ENCODE measurements around the gene ACSF3. TPM values are rescaled to one million over a fixed set of nuclear protein-coding genes. Genes with fewer than 3 reads are reported as not detected.

Gene ACSF3
- total and polyA plus RNA-seq, 4 donors = 15.3 to 27.3 (median 18.8) TPM

DNA sequence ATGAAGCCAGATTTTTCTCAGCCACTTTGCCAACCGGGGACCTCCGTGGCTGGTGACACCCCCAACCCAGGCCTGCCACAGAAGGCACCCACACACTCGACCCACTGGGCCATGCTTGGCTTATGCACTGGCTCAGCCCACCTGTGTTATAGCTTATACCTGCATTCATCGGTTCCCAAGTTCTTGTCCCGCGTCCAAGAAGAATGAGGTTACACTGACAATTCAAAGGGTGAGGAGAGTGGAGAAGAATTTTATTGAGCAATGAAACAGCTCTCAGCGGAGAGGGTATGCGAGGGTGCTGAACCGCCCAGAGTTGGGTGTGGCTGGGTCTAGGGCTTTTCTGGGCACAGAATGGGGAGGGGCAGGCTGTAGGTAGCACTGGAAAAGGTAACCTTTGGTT, 55.7 kb downstream of the ACSF3 start:
- H3K27me3 ChIP-seq (ENCODE audit: control insufficient read depth in 4 of 4, insufficient read depth in 4 of 4, low read length in 3 of 4) = no peaks in the 10 kb centered on the region
- H3K4me1 ChIP-seq (ENCODE audit: control insufficient read depth in 4 of 4, insufficient read depth in 4 of 4, low read length in 3 of 4) = no peaks in the 10 kb centered on the region
- peaks cover 0 to 11% (median 5%) of the 10 kb centered on the region in 4 donors for H3K9me3 ChIP-seq (ENCODE audit: control insufficient read depth in 4 of 4, low read length in 3 of 4)
- WGBS = 97% methylated on average over 9 of the region's 9 CpGs
- TF ChIP-seq REST (IDR thresholded peaks at IDR 0.05) (no peak), ZBTB33 (IDR thresholded peaks at IDR 0.05) (no peak), RAD21 (IDR thresholded peaks at IDR 0.05) (no peak), EGR1 (IDR thresholded peaks at IDR 0.05; ENCODE audit: low read depth in 2 of 2) (no peak), HNF4G (IDR thresholded peaks at IDR 0.05) (no peak), MAX (IDR thresholded peaks at IDR 0.05) (no peak), JUND (IDR thresholded peaks at IDR 0.05) (no peak), FOXA1 (IDR thresholded peaks at IDR 0.05) (no peak)
- DNase-seq (ENCODE audit: low spot score) = no peak
- H3K27ac ChIP-seq (ENCODE audit: low read depth in 1 of 2, low read length in 2 of 2) = no peak overlapping the region
- H3K4me3 ChIP-seq (ENCODE audit: low read depth in 1 of 3, low read length in 3 of 3) = no peak overlapping the region
- H3K9ac ChIP-seq (ENCODE audit: low read depth in 1 of 2, low read length in 2 of 2) = no peak overlapping the region
- H3K36me3 ChIP-seq (ENCODE audit: control insufficient read depth in 4 of 4, insufficient read depth in 3 of 4, low read depth in 1 of 4, low read length in 3 of 4) = peaks cover 9 to 41% (median 18%) of the 10 kb centered on the region in 4 donors

DNA sequence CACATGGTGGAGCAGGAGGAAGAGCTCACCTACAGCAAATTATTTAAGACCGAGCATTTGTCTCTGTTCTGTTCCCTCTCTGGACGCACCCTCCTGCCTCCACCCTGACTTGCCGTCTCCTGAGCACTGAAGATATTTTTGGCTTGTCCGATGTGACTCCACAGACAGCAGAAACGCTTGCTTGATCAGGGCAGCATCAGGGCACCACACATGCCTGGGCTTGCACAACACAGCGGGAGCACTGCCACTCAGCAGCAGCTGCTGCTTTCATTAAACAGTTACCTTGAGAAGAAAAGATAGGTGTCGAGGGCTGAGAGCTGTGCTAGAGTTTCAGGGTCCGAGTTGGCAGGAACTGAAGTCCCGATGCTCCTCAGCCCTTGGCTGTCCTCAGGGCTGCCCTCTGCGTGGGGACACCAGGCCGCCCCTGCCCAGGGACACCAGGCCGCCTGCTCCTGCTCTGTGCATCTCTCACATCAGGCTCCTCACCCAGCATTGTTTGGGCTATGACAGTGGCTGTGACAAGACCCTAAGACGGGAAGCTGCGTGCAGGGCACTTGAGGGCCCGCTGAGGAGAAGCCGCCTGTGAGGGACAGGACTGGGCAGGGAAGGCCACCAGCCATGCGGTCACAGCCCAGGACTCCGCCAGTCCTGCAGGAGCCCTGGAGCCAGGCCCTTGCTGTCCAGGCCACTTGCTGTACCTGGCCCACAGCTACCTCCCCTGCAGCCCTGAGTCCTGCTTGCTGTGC, 56.6 kb downstream of the ACSF3 start:
- no peak overlapping the region for H3K9ac ChIP-seq (ENCODE audit: low read depth in 1 of 2, low read length in 2 of 2)
- H3K27ac ChIP-seq (ENCODE audit: low read depth in 1 of 2, low read length in 2 of 2) = no peak overlapping the region
- WGBS = 98% methylated on average over 18 of the region's 18 CpGs
- no peak overlapping the region for H3K4me3 ChIP-seq (ENCODE audit: low read depth in 1 of 3, low read length in 3 of 3)
- H3K9me3 ChIP-seq (ENCODE audit: control insufficient read depth in 4 of 4, low read length in 3 of 4) = peaks cover 0 to 11% (median 5%) of the 10 kb centered on the region in 4 donors
- no peak for DNase-seq (ENCODE audit: low spot score)
- H3K27me3 ChIP-seq (ENCODE audit: control insufficient read depth in 4 of 4, insufficient read depth in 4 of 4, low read length in 3 of 4) = no peaks in the 10 kb centered on the region
- peaks cover 9 to 39% (median 18%) of the 10 kb centered on the region in 4 donors for H3K36me3 ChIP-seq (ENCODE audit: control insufficient read depth in 4 of 4, insufficient read depth in 3 of 4, low read depth in 1 of 4, low read length in 3 of 4)
- no peaks in the 10 kb centered on the region for H3K4me1 ChIP-seq (ENCODE audit: control insufficient read depth in 4 of 4, insufficient read depth in 4 of 4, low read length in 3 of 4)
- TF ChIP-seq NR2F2 (IDR thresholded peaks at IDR 0.05) (no peak), RAD21 (IDR thresholded peaks at IDR 0.05) (no peak), FOXA1 (IDR thresholded peaks at IDR 0.05) (no peak), EGR1 (IDR thresholded peaks at IDR 0.05; ENCODE audit: low read depth in 2 of 2) (no peak), RXRA (IDR thresholded peaks at IDR 0.05) (no peak), MAX (IDR thresholded peaks at IDR 0.05) (no peak), SP1 (IDR thresholded peaks at IDR 0.05) (no peak)
